HepG2 (cell line): ENCODE results near the gene LDAH. TPM values are rescaled to one million over a fixed set of nuclear protein-coding genes. Genes with fewer than 3 reads are reported as not detected.

Source experiments
- DNMT1 ChIP-seq: sonication (generic); formaldehyde crosslinking; IDR thresholded peaks from 2 replicates; pipeline ENCODE4 v1.5.1; 2020; ENCODE audit warnings: mild to moderate bottlenecking, missing genetic modification reagents
- EZH2 ChIP-seq: conservative IDR thresholded peaks from 2 replicates; pipeline ENCODE4 v1.6.1; 2012; ENCODE audit warnings: mild to moderate bottlenecking, low read depth, low read length, moderate library complexity
- FIP1L1 ChIP-seq: fragments of 200-400 bp; formaldehyde crosslinking; IDR thresholded peaks from 2 replicates; pipeline ENCODE4 v1.6.1; 2018; ENCODE audit warnings: low read depth, mild to moderate bottlenecking, low read length, moderate library complexity, borderline replicate concordance; ENCODE audit not compliant: insufficient read depth
- HCFC1 ChIP-seq: fragments of 150-350 bp; IDR thresholded peaks from 2 replicates; pipeline ENCODE4 v1.6.1; 2014; ENCODE audit warnings: low read depth, low read length
- NCOA5 ChIP-seq: sonication (generic); formaldehyde crosslinking; IDR thresholded peaks from 2 replicates; pipeline ENCODE4 v1.4.0; 2020; ENCODE audit warnings: missing genetic modification reagents
- NFE2L1 ChIP-seq: sonication (generic); formaldehyde crosslinking; IDR thresholded peaks from 2 replicates; pipeline ENCODE4 v1.4.0; 2020; ENCODE audit warnings: missing genetic modification reagents, mild to moderate bottlenecking, borderline replicate concordance
- ONECUT2 ChIP-seq: sonication (generic); formaldehyde crosslinking; IDR thresholded peaks from 2 replicates; pipeline ENCODE4 v1.4.0; 2020; ENCODE audit warnings: missing genetic modification reagents
- PHF21A ChIP-seq: sonication (generic); formaldehyde crosslinking; IDR thresholded peaks from 2 replicates; pipeline ENCODE4 v1.5.0; 2020; ENCODE audit warnings: mild to moderate bottlenecking, missing genetic modification reagents
- RXRB ChIP-seq: IDR thresholded peaks from 2 replicates; pipeline ENCODE4 v1.6.1; 2016; ENCODE audit warnings: borderline replicate concordance, missing genetic modification reagents, missing compliant biosample characterization
- THAP11 ChIP-seq: IDR thresholded peaks from 2 replicates; pipeline ENCODE4 v1.6.1; 2016; ENCODE audit warnings: missing biosample characterization, missing genetic modification reagents
- THRA ChIP-seq: sonication (generic); formaldehyde crosslinking; IDR thresholded peaks from 2 replicates; pipeline ENCODE4 v1.4.0; 2020; ENCODE audit warnings: missing genetic modification reagents, borderline replicate concordance
- TP53 ChIP-seq: sonication (generic); formaldehyde crosslinking; conservative IDR thresholded peaks from 2 replicates; pipeline ENCODE4 v1.4.0; 2020; ENCODE audit warnings: missing genetic modification reagents
- ZBTB37 ChIP-seq: sonication (generic); formaldehyde crosslinking; IDR thresholded peaks from 2 replicates; pipeline ENCODE4 v1.4.0; 2020; ENCODE audit warnings: mild to moderate bottlenecking, missing genetic modification reagents
- ZFY ChIP-seq: sonication (generic); formaldehyde crosslinking; IDR thresholded peaks from 2 replicates; pipeline ENCODE4 v1.4.0; 2020; ENCODE audit warnings: missing genetic modification reagents
- ZHX1 ChIP-seq: sonication (generic); formaldehyde crosslinking; IDR thresholded peaks from 2 replicates; pipeline ENCODE4 v1.8.1; 2022; ENCODE audit warnings: low read depth, mild to moderate bottlenecking, missing genetic modification reagents
- ZNF276 ChIP-seq: sonication (generic); formaldehyde crosslinking; IDR thresholded peaks from 2 replicates; pipeline ENCODE4 v1.4.0; 2020; ENCODE audit warnings: mild to moderate bottlenecking, low read depth, missing genetic modification reagents
- ZNF558 ChIP-seq: sonication (generic); formaldehyde crosslinking; IDR thresholded peaks from 2 replicates; pipeline ENCODE4 v1.9.0; 2022; ENCODE audit warnings: mild to moderate bottlenecking, missing genetic modification reagents, borderline replicate concordance
- ZNF879 ChIP-seq: sonication (generic); formaldehyde crosslinking; IDR thresholded peaks from 2 replicates; pipeline ENCODE4 v1.8.1; 2023; ENCODE audit warnings: missing genetic modification reagents
- polyA plus RNA-seq, 8 experiments: library from polyadenylated mRNA; depleted of rRNA in 3 of 8; stranded (reverse) in 7 of 8; unstranded in 1 of 8; fragments of >200 nt; fragmentation: Illumina TruSeq in 4 of 8; extraction: Trizol in 4 of 8; gene quantifications; 2 replicates each; pipeline versions ENCODE4 v1.2.1 to v1.2.3, GENCODE V29; 2011 to 2016; ENCODE audit warnings: low read depth in 4 of 8, missing spikeins in 1 of 8, mixed read lengths in 1 of 8; ENCODE audit not compliant: insufficient read depth in 1 of 8
- total RNA-seq, 5 experiments: library from RNA; depleted of rRNA; stranded (reverse); fragments of >200 nt; fragmentation: Illumina TruSeq; extraction: Trizol; gene quantifications; 2 replicates each; pipeline ENCODE4 v1.2.3, GENCODE V29; 2016; ENCODE audit warnings: low read depth in 1 of 5
- TF ChIP-seq, protein P1 (sequence below): sonication (generic); formaldehyde crosslinking; IDR thresholded peaks from 2 replicates; pipeline ENCODE4 v1.4.0; 2020; ENCODE audit warnings: mild to moderate bottlenecking, missing genetic modification reagents

LDAH gene
- total and polyA plus RNA-seq, 2 of the 13 experiments (the other 11 are each of a cell fraction or from before 2014, with no cell fraction given): 28.8 to 46.2 TPM

- TF ChIP-seq ZHX1 (CRISPR knock-in tag) (no peak; the same call in 1 of the 2 replicates), ZNF276 (no peak), ZFY (no peak), NFE2L1 (CRISPR knock-in tag) (no peak), PHF21A (CRISPR knock-in tag) (peak; percentile 94), RXRB (CRISPR knock-in tag) (peak; percentile 97), ZNF558 (no peak; the same call in 1 of the 2 replicates), THAP11 (peak; percentile 78), THRA (CRISPR knock-in tag) (peak; percentile 93), ZNF879 (CRISPR knock-in tag) (no peak), FIP1L1 (no peak), ZBTB37 (CRISPR knock-in tag) (no peak), HCFC1 (no peak), ONECUT2 (CRISPR knock-in tag) (peak; percentile 45; the same call in 1 of the 2 replicates), TP53 (CRISPR knock-in tag) (no peak), EZH2 (no peak), NCOA5 (CRISPR knock-in tag) (no peak), DNMT1 (CRISPR knock-in tag) (no peak)
- TF ChIP-seq, protein P1, sequence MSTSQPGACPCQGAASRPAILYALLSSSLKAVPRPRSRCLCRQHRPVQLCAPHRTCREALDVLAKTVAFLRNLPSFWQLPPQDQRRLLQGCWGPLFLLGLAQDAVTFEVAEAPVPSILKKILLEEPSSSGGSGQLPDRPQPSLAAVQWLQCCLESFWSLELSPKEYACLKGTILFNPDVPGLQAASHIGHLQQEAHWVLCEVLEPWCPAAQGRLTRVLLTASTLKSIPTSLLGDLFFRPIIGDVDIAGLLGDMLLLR (CRISPR knock-in tag): no peak
These were observed 94.7 kb downstream of the LDAH start (continued) for GRCh38 chr2:20728114-20728758.
